Measurements from ENCODE around the gene KDM4C. TPM values are rescaled to one million over a fixed set of nuclear protein-coding genes. Genes with fewer than 3 reads are reported as not detected.

KDM4C gene
- total RNA-seq, 2 donors from 2014 or later, result 11.0 to 11.9 TPM

- no peak for DNase-seq (ENCODE audit: low spot score)
- H3K9me3 ChIP-seq, result no peaks in the 10 kb centered on the region
- H3K27ac ChIP-seq, result no peak overlapping the region
- no peaks in the 10 kb centered on the region for H3K36me3 ChIP-seq
- H3K4me1 ChIP-seq, result no peaks in the 10 kb centered on the region
- H3K4me3 ChIP-seq, result no peak overlapping the region
- no peaks in the 10 kb centered on the region for H3K27me3 ChIP-seq
- TF ChIP-seq CTCF (IDR thresholded peaks at IDR 0.05), result no peak
Observed at GRCh38 chr9:6845128-6845826, 87.5 kb downstream of the KDM4C start.

GRCh38 chr9:6845880-6846279 is 88.1 kb downstream of the KDM4C start:
- no peaks in the 10 kb centered on the region for H3K4me1 ChIP-seq
- H3K4me3 ChIP-seq, result no peak overlapping the region
- peak in 1 of 2 donors; percentile 39 for TF ChIP-seq CTCF (IDR thresholded peaks at IDR 0.05)
- DNase-seq (ENCODE audit: low spot score), result no peak
- no peaks in the 10 kb centered on the region for H3K36me3 ChIP-seq
- H3K9me3 ChIP-seq, result no peaks in the 10 kb centered on the region
- no peak overlapping the region for H3K27ac ChIP-seq
- H3K27me3 ChIP-seq, result no peaks in the 10 kb centered on the region

GRCh38 chr9:6852243-6852963 is 94.6 kb downstream of the KDM4C start:
- no peak for TF ChIP-seq CTCF (IDR thresholded peaks at IDR 0.05)
- no peaks in the 10 kb centered on the region for H3K4me1 ChIP-seq
- no peaks in the 10 kb centered on the region for H3K27me3 ChIP-seq
- no peak overlapping the region for H3K4me3 ChIP-seq
- H3K36me3 ChIP-seq, result no peaks in the 10 kb centered on the region
- DNase-seq (ENCODE audit: low spot score), result no peak
- no peak overlapping the region for H3K27ac ChIP-seq
- H3K9me3 ChIP-seq, result no peaks in the 10 kb centered on the region

GRCh38 chr9:6855860-6856259 is 98.1 kb downstream of the KDM4C start:
- H3K27me3 ChIP-seq, result no peaks in the 10 kb centered on the region
- H3K4me1 ChIP-seq, result no peaks in the 10 kb centered on the region
- DNase-seq (ENCODE audit: low spot score), result no peak
- no peak for TF ChIP-seq CTCF (IDR thresholded peaks at IDR 0.05)
- no peak overlapping the region for H3K4me3 ChIP-seq
- H3K27ac ChIP-seq, result no peak overlapping the region
- H3K9me3 ChIP-seq, result no peaks in the 10 kb centered on the region
- no peaks in the 10 kb centered on the region for H3K36me3 ChIP-seq

DNA sequence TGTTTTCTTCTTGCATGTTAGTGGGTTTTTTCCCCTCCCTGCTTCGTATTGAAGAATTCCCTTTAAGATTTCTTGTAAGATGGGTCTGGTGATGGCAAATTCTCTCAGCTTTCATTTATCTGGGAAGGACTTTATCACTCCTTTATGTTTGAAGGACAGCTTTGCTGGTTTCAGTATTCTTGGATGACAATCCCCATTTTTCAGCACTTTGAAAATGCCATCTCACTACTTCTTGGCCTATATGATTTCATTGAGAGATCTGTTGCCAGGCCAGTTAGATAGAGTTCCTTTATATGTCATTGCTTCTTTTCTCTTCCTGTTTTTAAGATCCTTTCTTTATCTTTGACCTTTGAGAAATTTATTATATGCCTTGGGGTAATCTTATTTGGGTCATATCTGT is 106.3 kb downstream of the KDM4C start:
- H3K4me3 ChIP-seq, result no peak overlapping the region
- no peaks in the 10 kb centered on the region for H3K27me3 ChIP-seq
- TF ChIP-seq CTCF (IDR thresholded peaks at IDR 0.05), result no peak
- DNase-seq (ENCODE audit: low spot score), result no peak
- H3K9me3 ChIP-seq, result peaks cover 0 to 16% of the 10 kb centered on the region in 2 donors
- H3K27ac ChIP-seq, result no peak overlapping the region
- H3K4me1 ChIP-seq, result peaks cover 0 to under 1% of the 10 kb centered on the region in 2 donors
- H3K36me3 ChIP-seq, result no peaks in the 10 kb centered on the region
